ENCODE results near the gene PHRF1.
A peak's percentile ranks its signal among the peaks of the same experiment; 100 is the strongest.
"Not testable (repeated sequence)": the region's sequence is repeated elsewhere in the genome, so short reads cannot be mapped to it uniquely, and the experiment has no call there.

Gene PHRF1

DNA sequence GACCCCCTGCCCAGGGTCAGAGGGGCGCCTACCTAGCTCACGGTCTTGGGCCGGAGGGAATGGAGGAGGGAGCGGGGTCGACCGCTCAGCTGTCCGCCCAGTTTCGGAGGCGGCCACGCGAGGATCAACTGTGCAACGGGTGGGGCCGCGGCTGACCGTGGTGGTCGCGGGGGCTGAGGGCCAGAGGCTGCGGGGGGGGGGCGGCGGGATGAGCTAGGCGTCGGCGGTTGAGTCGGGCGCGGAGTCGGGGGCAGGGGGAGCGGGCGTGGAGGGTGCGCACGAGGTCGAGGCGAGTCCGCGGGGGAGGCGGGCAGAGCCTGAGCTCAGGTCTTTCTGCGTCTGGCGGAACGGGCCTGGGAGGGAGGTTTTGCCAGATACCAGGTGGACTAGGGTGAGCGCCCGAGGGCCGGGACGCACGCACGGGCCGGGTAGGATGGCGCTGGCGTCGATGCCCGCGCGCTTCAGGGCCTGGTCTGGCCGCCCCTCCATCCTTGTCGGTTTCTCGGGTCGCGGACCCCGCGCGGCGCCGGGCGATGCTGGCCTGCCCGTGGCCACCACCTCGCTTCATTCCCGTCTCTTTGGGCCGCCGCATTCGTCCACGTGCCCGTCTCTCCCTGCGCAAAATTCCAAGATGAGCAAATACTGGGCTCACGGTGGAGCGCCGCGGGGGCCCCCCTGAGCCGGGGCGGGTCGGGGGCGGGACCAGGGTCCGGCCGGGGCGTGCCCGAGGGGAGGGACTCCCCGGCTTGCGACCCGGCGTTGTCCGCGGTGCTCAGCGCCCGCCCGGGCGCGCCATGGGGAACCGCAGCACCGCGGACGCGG is 60.5 kb downstream of the PHRF1 start, which contains the start of gene DRD4:
TSS of gene DRD4 (plus strand) at position 759 of the 822 bp plus-strand sequence. CDS start at position 795, 36 bp downstream.
- DNase-seq: peak; percentile 65

DNA sequence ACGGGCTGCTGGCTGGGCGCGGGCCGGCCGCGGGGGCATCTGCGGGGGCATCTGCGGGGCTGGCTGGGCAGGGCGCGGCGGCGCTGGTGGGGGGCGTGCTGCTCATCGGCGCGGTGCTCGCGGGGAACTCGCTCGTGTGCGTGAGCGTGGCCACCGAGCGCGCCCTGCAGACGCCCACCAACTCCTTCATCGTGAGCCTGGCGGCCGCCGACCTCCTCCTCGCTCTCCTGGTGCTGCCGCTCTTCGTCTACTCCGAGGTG is 61.0 kb downstream of the PHRF1 start:
- DNase-seq: no peak

DNA sequence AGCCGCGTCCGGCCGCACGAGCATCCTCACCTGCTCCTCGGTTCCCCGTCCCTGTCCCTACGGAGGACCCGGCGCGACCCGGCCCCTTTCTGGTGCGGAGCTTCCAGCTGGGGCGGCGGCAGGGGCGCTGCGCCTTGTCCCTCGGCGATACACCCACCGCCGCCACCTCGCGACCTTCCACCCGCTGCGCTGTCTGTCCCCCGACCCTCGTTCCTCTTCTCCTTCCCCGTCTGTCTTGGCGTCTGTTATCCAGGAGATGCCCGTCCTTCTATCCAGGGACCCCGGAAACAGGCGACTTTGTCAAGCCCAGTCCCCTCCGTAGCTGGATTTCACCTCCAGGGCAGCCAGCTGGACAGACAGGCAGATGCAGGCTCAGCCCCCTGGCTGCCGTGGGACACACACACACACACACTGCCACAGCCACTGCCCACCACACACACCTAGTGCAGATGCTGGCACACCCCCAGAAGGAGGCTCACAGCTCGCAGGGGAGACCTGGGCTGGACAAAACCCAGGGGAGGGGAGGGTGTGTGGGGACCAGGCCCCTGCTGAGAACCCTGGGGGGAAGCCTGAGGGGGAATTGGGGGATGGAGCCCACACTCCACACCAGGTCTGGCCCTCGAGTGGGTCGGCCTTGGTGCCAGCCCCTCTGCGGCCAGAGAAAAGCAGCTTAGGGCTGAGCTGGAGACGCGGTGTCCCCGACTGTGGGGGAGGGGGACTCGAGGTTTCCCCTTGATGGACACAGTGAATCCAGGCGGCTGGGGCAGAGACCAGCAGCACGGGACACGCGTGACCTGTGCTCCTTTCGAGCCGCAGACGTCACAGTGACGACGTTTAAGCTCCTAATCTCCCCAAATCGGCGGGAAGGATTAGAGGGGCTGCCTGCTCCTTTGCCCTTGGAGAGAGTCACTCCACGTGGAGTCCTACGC is 61.6 kb downstream of the PHRF1 start:
- DNase-seq: peak; percentile 55

DNA sequence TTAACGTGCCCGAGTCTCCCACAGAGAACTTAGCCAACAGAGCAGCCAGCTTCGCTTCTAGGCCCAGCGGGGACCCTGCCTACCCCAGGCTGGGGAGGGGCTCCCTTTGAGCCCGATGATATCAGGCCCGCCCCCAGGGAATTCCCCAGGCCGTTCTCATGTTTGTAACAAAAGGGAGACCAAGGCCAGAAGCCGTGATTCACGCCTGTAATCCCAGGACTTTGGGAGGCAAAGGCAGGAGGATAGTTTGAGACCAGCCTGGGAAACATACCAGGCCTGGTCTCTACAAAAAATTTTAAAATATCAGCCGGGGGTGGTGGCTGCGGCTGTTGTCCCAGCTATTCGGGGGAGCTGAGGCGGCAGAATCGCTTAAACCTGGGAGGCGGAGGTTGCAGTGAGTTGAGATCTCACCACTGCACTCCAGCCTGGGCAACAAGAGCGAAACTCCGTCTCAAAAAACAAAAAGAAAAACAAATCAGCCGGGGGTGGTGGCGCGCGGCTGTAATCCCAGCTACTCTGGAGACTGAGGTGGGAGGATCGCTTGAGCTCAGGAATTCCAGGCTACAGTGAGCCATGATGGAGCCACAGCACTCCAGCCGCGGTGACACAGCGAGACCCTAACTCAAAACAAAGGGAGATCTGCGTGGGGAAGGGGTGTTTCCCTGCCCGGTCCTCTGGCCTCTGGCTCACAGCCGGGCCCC is 62.5 kb downstream of the PHRF1 start:
- DNase-seq: peak; percentile 66

DNA sequence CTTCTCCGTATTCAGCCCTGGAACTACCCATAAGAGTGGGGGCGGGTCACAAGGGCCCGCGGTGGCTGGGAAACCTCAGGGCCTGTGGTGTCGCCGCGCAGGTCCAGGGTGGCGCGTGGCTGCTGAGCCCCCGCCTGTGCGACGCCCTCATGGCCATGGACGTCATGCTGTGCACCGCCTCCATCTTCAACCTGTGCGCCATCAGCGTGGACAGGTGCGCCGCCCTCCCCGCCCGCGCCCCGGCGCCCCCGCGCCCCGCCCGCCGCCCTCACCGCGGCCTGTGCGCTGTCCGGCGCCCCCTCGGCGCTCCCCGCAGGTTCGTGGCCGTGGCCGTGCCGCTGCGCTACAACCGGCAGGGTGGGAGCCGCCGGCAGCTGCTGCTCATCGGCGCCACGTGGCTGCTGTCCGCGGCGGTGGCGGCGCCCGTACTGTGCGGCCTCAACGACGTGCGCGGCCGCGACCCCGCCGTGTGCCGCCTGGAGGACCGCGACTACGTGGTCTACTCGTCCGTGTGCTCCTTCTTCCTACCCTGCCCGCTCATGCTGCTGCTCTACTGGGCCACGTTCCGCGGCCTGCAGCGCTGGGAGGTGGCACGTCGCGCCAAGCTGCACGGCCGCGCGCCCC is 63.2 kb downstream of the PHRF1 start:
- DNase-seq: peak; percentile 53

DNA sequence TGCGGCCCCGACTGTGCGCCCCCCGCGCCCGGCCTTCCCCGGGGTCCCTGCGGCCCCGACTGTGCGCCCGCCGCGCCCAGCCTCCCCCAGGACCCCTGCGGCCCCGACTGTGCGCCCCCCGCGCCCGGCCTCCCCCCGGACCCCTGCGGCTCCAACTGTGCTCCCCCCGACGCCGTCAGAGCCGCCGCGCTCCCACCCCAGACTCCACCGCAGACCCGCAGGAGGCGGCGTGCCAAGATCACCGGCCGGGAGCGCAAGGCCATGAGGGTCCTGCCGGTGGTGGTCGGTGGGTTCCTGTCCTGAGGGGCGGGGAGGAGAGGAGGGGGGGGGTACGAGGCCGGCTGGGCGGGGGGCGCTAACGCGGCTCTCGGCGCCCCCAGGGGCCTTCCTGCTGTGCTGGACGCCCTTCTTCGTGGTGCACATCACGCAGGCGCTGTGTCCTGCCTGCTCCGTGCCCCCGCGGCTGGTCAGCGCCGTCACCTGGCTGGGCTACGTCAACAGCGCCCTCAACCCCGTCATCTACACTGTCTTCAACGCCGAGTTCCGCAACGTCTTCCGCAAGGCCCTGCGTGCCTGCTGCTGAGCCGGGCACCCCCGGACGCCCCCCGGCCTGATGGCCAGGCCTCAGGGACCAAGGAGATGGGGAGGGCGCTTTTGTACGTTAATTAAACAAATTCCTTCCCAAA is 63.9 kb downstream of the PHRF1 start:
- DNase-seq: peak; percentile 58

DNA sequence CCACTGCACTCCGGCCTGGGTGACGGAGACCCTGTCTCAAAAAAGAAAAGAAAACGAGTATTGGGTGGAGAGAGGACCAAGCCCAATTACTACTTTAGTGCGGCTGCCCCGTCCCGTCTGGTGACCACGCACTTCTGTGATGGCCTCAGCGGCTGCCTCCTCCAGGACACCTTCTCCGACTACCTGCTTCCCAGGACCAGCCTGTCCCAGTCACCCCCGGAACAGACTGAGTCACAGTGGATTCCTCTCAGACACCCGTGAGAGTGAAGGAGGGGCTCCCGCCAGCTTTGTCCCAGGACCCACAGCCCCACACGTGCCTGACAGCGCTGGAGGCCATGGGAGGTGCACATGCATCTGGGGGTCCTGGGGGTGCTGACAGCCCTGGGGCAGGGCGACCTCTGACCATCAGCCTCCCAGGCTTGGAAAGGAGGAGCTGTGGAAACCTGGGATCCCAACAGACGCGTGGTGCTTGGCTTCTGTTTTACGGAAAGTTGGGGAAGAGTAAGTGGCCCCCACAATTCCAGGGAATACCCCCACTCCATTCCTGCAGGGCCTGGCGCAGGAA is 65.6 kb downstream of the PHRF1 start:
- peak; percentile 51 for DNase-seq

DNA sequence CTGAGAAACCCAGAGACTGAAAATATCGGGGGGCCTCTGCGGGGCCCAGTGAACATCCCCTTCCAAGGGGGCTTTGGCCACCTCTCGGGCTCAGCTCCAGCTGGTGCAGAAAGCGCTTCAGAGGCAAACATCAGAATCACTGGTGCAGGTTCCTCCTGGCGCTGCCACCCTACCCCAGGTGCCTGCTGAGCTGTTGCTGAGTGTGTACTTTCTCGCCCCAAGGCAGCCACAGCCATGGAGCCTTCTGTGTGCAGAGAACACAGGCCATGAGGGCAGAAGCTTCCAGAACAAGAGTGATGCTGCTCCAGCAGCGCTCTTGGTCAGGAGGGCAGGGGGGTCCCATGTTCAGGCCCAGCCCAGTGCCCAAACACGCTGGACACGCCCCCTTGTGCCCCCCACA is 67.1 kb downstream of the PHRF1 start:
- DNase-seq: no peak

- DNase-seq: no peak
These were observed 67.8 kb downstream of the PHRF1 start for GRCh38 chr11:643849-644738.

GRCh38 chr11:645536-645935 is 69.3 kb downstream of the PHRF1 start:
- DNase-seq: no peak

- no peak for DNase-seq
These were observed 69.9 kb downstream of the PHRF1 start for GRCh38 chr11:646214-646613.

GRCh38 chr11:647672-648158 is 71.4 kb downstream of the PHRF1 start:
- DNase-seq: not testable (repeated sequence)

GRCh38 chr11:650482-650881 is 74.2 kb downstream of the PHRF1 start:
- DNase-seq: no peak

- not testable (repeated sequence) for DNase-seq
These were observed 76.9 kb downstream of the PHRF1 start for GRCh38 chr11:653136-653535.

GRCh38 chr11:653837-654236 is 77.6 kb downstream of the PHRF1 start:
- DNase-seq: no peak

DNA sequence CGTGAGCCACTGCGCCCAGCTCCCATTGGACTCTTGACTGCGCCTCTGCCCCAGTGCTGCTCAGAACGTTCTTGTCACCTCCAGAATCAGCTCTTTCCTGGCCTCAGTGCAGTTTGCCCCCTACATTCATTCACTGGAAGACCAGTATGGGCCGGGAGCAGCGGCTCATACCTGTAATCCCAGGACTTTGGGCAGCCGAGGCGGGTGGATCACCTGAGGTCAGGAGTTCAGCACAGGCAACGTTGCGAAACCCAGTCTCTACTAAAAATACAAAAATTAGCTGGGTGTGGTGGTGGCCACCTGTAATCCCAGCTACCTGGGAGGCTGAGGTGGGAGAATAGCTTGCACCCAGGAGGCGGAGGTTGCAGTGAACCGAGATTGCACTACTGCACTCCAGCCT is 78.2 kb downstream of the PHRF1 start:
- DNase-seq: not testable (repeated sequence)

GRCh38 chr11:655036-655726 is 78.9 kb downstream of the PHRF1 start:
- no peak for DNase-seq

DNA sequence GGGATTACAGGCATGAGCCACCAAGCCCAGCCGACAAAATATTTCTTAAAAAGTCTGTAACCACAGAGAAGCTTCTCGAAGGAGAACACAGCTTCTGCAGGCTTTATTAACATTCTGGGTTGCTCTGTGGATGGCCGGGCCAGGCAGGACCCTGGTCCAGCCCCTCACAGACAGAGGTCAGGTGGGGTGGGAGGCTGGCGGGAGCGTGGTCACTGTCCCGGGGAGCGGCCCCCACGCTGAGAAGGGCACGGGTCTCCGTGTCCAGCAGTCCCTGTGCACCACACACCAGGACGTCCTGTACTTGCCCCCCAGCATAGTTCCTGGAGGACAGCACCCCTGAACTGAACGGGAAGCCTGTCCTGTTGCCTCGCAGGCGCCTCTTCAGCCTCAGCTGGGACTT is 80.2 kb downstream of the PHRF1 start:
- DNase-seq: no peak

GRCh38 chr11:656866-657265 is 80.6 kb downstream of the PHRF1 start:
- DNase-seq: no peak

- DNase-seq: no peak
These were observed 81.4 kb downstream of the PHRF1 start for GRCh38 chr11:657691-658126.
